Caco-2 (cell line): ENCODE measurements around the gene NDFIP2. TPM values are rescaled to one million over a fixed set of nuclear protein-coding genes. Genes with fewer than 3 reads are reported as not detected.

ENCODE experiments used
- BruUV-seq: library from RNA; stranded (reverse); fragments of 400-500 nt; replicated peaks from 2 replicates; lab custom pipeline; 2021; lab: Mats Ljungman, UMichigan
- CTCF ChIA-PET: fragments of 300-600 bp; sonication (Branson Sonifier 250); formaldehyde crosslinking; loops from one replicate; lab custom pipeline; 2022; ENCODE audit warnings: antibody characterized with exemption; lab: Charles Lee
- POLR2A ChIA-PET: fragments of 300-600 bp; sonication (Branson Sonifier 250); formaldehyde crosslinking; loops from one replicate; lab custom pipeline; 2022; ENCODE audit warnings: antibody characterized with exemption; lab: Charles Lee
- DNase-seq, 2 experiments: peaks; one replicate each; pipeline versions ENCODE4 v3.0.0 to v3.0.0-alpha.2; 2020 to 2022
- H3K27me3 ChIP-seq: replicated peaks from 2 replicates; pipeline ENCODE4 v1.6.0; 2011; ENCODE audit warnings: low read length; ENCODE audit not compliant: control insufficient read depth, insufficient read depth
- H3K36me3 ChIP-seq: 2 replicates; pipeline ENCODE4 v1.5.1; 2011; ENCODE audit warnings: low read length; ENCODE audit not compliant: control insufficient read depth, insufficient read depth
- H3K4me1 ChIP-seq: fragments of 250-450 bp; sonication (Bioruptor Pico); 2 replicates; pipeline ENCODE4 v1.5.1; 2020; ENCODE audit warnings: mild to moderate bottlenecking
- H3K4me3 ChIP-seq: 2 replicates; pipeline ENCODE4 v1.5.1; 2011; ENCODE audit warnings: low read depth, mild to moderate bottlenecking, control low read depth, low read length
- H3K9me3 ChIP-seq: fragments of 250-450 bp; sonication (Bioruptor Pico); 2 replicates; pipeline ENCODE4 v1.5.1; 2020; ENCODE audit warnings: mild to moderate bottlenecking, moderate library complexity
- H3K27ac Mint-ChIP-seq: one replicate; pipeline ENCODE4 v1.8.0; 2022; ENCODE audit warnings: mixed read lengths; ENCODE audit not compliant: unreplicated experiment
- H3K27me3 Mint-ChIP-seq: one replicate; pipeline ENCODE4 v1.8.0; 2022; ENCODE audit warnings: mixed read lengths; ENCODE audit not compliant: insufficient read depth, unreplicated experiment
- H3K36me3 Mint-ChIP-seq: one replicate; pipeline ENCODE4 v1.8.0; 2022; ENCODE audit warnings: mild to moderate bottlenecking, mixed read lengths; ENCODE audit not compliant: insufficient read depth, unreplicated experiment
- H3K4me1 Mint-ChIP-seq: one replicate; pipeline ENCODE4 v1.8.0; 2022; ENCODE audit warnings: low read depth, mixed read lengths; ENCODE audit not compliant: unreplicated experiment
- H3K4me3 Mint-ChIP-seq: one replicate; pipeline ENCODE4 v1.8.0; 2022; ENCODE audit warnings: mild to moderate bottlenecking, moderate library complexity, mixed read lengths; ENCODE audit not compliant: unreplicated experiment
- H3K9me3 Mint-ChIP-seq: one replicate; pipeline ENCODE4 v1.8.0; 2022; ENCODE audit warnings: mixed read lengths; ENCODE audit not compliant: unreplicated experiment
- intact Hi-C: fragments of 100-400 bp; cut with micrococcal nuclease; formaldehyde crosslinking; loops from one replicate; pipeline ENCODE4 v1.10.0; 2022; ENCODE audit not compliant: unreplicated experiment
- total RNA-seq: library from RNA; stranded (reverse); gene quantifications from 2 replicates; pipeline ENCODE4 v1.2.3, GENCODE V29; 2022
- TF ChIP-seq, protein P1 (sequence below), 2 experiments: fragments of 200-600 bp in 1 of 2; IDR thresholded peaks; 1 replicate in 1 of 2; 2 replicates in 1 of 2; pipeline versions ENCODE4 v1.5.1 to v1.8.0; 2011 to 2022; ENCODE audit warnings: antibody characterized with exemption in 1 of 2, control low read depth in 1 of 2, inconsistent platforms in 1 of 2, low read depth in 1 of 2, low read length in 1 of 2, mild to moderate bottlenecking in 1 of 2, moderate library complexity in 1 of 2; ENCODE audit not compliant: insufficient read depth in 1 of 2, severe bottlenecking in 1 of 2, unreplicated experiment in 1 of 2

Gene NDFIP2
- total RNA-seq, 1 experiment from 2014 or later = 61.2 TPM

DNA sequence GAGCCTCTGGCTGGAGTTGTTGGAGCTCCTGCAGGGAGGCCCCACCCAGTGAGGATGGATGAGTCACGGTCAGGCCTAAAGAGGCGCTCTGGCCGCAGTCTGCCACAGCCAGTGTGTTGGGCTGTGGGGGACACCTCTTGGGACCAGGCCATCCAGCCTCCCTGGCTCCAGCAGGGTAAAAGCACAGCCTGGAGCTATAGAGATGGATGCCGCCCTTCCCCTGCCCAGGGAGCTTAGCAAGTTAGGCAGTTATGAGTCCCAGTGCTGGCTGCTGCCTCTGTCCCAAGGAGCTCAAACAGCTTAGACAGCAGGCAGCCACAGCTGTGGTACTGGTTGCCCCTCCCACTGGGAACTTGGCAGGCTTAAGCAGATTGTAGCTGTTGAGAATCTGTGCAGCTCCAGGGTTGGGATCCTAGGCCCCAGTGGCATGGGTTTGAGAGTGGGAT lies 100.9 kb downstream of the NDFIP2 start:
- TF ChIP-seq, protein P1, sequence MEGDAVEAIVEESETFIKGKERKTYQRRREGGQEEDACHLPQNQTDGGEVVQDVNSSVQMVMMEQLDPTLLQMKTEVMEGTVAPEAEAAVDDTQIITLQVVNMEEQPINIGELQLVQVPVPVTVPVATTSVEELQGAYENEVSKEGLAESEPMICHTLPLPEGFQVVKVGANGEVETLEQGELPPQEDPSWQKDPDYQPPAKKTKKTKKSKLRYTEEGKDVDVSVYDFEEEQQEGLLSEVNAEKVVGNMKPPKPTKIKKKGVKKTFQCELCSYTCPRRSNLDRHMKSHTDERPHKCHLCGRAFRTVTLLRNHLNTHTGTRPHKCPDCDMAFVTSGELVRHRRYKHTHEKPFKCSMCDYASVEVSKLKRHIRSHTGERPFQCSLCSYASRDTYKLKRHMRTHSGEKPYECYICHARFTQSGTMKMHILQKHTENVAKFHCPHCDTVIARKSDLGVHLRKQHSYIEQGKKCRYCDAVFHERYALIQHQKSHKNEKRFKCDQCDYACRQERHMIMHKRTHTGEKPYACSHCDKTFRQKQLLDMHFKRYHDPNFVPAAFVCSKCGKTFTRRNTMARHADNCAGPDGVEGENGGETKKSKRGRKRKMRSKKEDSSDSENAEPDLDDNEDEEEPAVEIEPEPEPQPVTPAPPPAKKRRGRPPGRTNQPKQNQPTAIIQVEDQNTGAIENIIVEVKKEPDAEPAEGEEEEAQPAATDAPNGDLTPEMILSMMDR (IDR thresholded peaks at IDR 0.05; ENCODE audit: insufficient read depth in 1 of 2, low read depth in 1 of 2, low read length in 1 of 2, severe bottlenecking in 1 of 2, unreplicated experiment in 1 of 2) = no peak
- no peaks in the 10 kb centered on the region for H3K4me1 ChIP-seq
- H3K36me3 Mint-ChIP-seq = no peaks in the 10 kb centered on the region
- H3K4me3 ChIP-seq = no peak overlapping the region
- POLR2A ChIA-PET = no interaction called here
- no peak overlapping the region for H3K4me3 Mint-ChIP-seq
- H3K4me1 Mint-ChIP-seq = no peaks in the 10 kb centered on the region
- H3K9me3 ChIP-seq = peaks cover 18% of the 10 kb centered on the region; the same call in 1 of the 2 replicates
- intact Hi-C loops = no loop called here
- no TSS peak for BruUV-seq
- H3K27ac Mint-ChIP-seq = no peak overlapping the region
- no peaks in the 10 kb centered on the region for H3K36me3 ChIP-seq
- no peak for DNase-seq
- peaks cover 10% of the 10 kb centered on the region for H3K9me3 Mint-ChIP-seq
- no peaks in the 10 kb centered on the region for H3K27me3 Mint-ChIP-seq
- H3K27me3 ChIP-seq = no peaks in the 10 kb centered on the region; the same call in 1 of the 2 replicates
- CTCF ChIA-PET = no interaction called here

DNA sequence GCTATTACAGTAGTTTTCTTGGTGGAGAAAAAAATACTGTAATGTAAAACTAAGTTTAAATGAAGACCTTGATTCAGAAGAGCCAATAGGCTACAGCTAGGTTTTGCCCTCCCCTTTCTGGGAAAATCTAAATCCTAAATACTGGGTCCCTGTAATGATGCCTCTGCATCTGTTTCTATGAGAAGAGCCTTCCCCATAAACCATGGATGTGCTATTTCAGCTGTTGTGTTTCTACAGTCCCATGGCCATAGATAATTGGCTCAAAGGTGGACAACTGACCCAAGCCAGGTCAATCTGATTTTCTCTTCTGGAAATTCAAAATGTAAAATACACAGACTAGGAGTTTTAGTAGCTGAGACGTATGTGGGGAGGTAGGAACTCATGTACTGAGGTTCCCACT lies 101.9 kb downstream of the NDFIP2 start:
- Histone ChIP-seq H3K9me3 (peaks cover 18% of the 10 kb centered on the region; the same call in 1 of the 2 replicates), H3K4me3 (no peak overlapping the region), H3K36me3 (no peaks in the 10 kb centered on the region), H3K27me3 (no peaks in the 10 kb centered on the region; the same call in 1 of the 2 replicates), H3K4me1 (no peaks in the 10 kb centered on the region)
- no peak for DNase-seq
- intact Hi-C loops = no loop called here
- TF ChIP-seq, protein P1 (IDR thresholded peaks at IDR 0.05; ENCODE audit: insufficient read depth in 1 of 2, low read depth in 1 of 2, low read length in 1 of 2, severe bottlenecking in 1 of 2, unreplicated experiment in 1 of 2) = no peak
- Mint-ChIP-seq H3K27me3 (no peaks in the 10 kb centered on the region), H3K4me3 (no peak overlapping the region), H3K36me3 (no peaks in the 10 kb centered on the region), H3K27ac (no peak overlapping the region), H3K4me1 (no peaks in the 10 kb centered on the region), H3K9me3 (peaks cover 10% of the 10 kb centered on the region)
- BruUV-seq = no TSS peak
- ChIA-PET POLR2A (no interaction called here), CTCF (no interaction called here)

DNA sequence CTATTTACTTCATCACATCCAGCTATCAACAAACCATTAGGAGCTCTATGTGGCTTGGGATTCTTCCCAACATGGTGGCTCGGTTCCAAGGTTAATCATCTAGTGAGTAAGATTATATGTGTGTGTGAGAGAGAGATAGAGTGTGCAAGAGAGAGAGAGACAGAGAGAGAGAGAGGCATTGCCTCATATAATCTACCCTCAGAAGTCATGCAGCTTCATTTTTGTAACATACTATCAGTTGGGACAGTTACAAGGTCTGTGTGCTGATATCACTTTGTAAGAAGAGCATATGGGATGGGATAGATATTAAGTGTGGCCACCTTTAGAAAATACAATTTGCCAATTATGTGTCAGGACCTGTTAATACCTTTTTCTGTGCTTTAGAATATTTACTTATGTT lies 104.1 kb downstream of the NDFIP2 start:
- no peak overlapping the region for H3K4me3 Mint-ChIP-seq
- no TSS peak for BruUV-seq
- no peaks in the 10 kb centered on the region for H3K36me3 ChIP-seq
- intact Hi-C loops = no loop called here
- H3K27me3 ChIP-seq = no peaks in the 10 kb centered on the region; the same call in 1 of the 2 replicates
- H3K36me3 Mint-ChIP-seq = no peaks in the 10 kb centered on the region
- peaks cover 13% of the 10 kb centered on the region; the same call in 1 of the 2 replicates for H3K9me3 ChIP-seq
- H3K4me1 ChIP-seq = no peaks in the 10 kb centered on the region
- TF ChIP-seq, protein P1 (IDR thresholded peaks at IDR 0.05; ENCODE audit: insufficient read depth in 1 of 2, low read depth in 1 of 2, low read length in 1 of 2, severe bottlenecking in 1 of 2, unreplicated experiment in 1 of 2) = no peak
- ChIA-PET POLR2A (no interaction called here), CTCF (no interaction called here)
- no peak overlapping the region for H3K27ac Mint-ChIP-seq
- H3K4me1 Mint-ChIP-seq = no peaks in the 10 kb centered on the region
- no peaks in the 10 kb centered on the region for H3K27me3 Mint-ChIP-seq
- H3K9me3 Mint-ChIP-seq = peaks cover 10% of the 10 kb centered on the region
- DNase-seq = no peak
- H3K4me3 ChIP-seq = no peak overlapping the region
